Spleen (tissue), 11 donors: Measurements from ENCODE around the gene TRIM40. TPM values are rescaled to one million over a fixed set of nuclear protein-coding genes. Genes with fewer than 3 reads are reported as not detected.

ENCODE experiments used
- DNase-seq: peaks from one replicate; pipeline ENCODE4 v3.0.0-alpha.2; 2020
- H3K27ac ChIP-seq, 8 donors: fragments of 200-600 bp; sonication (generic) in 7 of 8; 1 replicate in 4 of 8; 2 replicates in 4 of 8; pipeline versions ENCODE4 v1.5.0 to v1.8.0; 2016 to 2021; ENCODE audit warnings: inconsistent platforms in 4 of 8, mild to moderate bottlenecking in 4 of 8, moderate library complexity in 1 of 8
- H3K27me3 ChIP-seq, 7 donors: fragments of 200-600 bp; sonication (generic) in 6 of 7; replicated peaks in 1 of 7; 1 replicate in 4 of 7; 2 replicates in 3 of 7; pipeline versions ENCODE4 v1.5.0 to v1.8.0; 2016 to 2021; ENCODE audit warnings: inconsistent platforms in 3 of 7, mild to moderate bottlenecking in 1 of 7
- H3K36me3 ChIP-seq, 6 donors: fragments of 200-600 bp; sonication (generic) in 5 of 6; 1 replicate in 4 of 6; 2 replicates in 2 of 6; pipeline versions ENCODE4 v1.5.0 to v1.8.0; 2016 to 2021; ENCODE audit warnings: inconsistent platforms in 2 of 6
- H3K4me1 ChIP-seq, 6 donors: fragments of 200-600 bp; sonication (generic) in 5 of 6; 1 replicate in 3 of 6; 2 replicates in 3 of 6; pipeline versions ENCODE4 v1.5.0 to v1.8.0; 2016 to 2021; ENCODE audit warnings: inconsistent platforms in 3 of 6
- H3K4me3 ChIP-seq, 8 donors: fragments of 200-600 bp; sonication (generic) in 7 of 8; 1 replicate in 4 of 8; 2 replicates in 4 of 8; pipeline versions ENCODE4 v1.5.0 to v1.8.0; 2016 to 2021; ENCODE audit warnings: inconsistent platforms in 4 of 8, mild to moderate bottlenecking in 4 of 8, moderate library complexity in 2 of 8
- H3K9me3 ChIP-seq, 8 donors: fragments of 200-600 bp; sonication (generic) in 7 of 8; 1 replicate in 4 of 8; 2 replicates in 4 of 8; pipeline versions ENCODE4 v1.5.0 to v1.8.0; 2016 to 2021; ENCODE audit warnings: inconsistent platforms in 4 of 8
- CTCF ChIP-seq, 11 experiments: fragments of 200-600 bp in 7 of 11; fragments of 450-650 bp in 4 of 11; sonication (generic) in 4 of 11; IDR thresholded peaks in 8 of 11; conservative IDR thresholded peaks in 3 of 11; 1 replicate in 7 of 11; 2 replicates in 4 of 11; pipeline versions ENCODE4 v1.4.0 to v1.8.0; 2016 to 2021; ENCODE audit warnings: antibody characterized with exemption in 11 of 11, inconsistent platforms in 4 of 11, mild to moderate bottlenecking in 1 of 11
- POLR2A ChIP-seq, 3 donors: fragments of 450-650 bp; IDR thresholded peaks; one replicate each; pipeline ENCODE4 v1.5.1; 2017; ENCODE audit warnings: antibody characterized with exemption in 3 of 3, mild to moderate bottlenecking in 1 of 3
- POLR2AphosphoS5 ChIP-seq, 3 donors: sonication (generic); formaldehyde crosslinking; IDR thresholded peaks; one replicate each; pipeline ENCODE4 v1.5.1; 2017; ENCODE audit warnings: antibody characterized with exemption in 3 of 3
- WGBS, 5 donors: extraction: QIAGEN DNeasy Blood & Tissue Kit in 3 of 5; methylation state at CpG; one replicate each; pipeline versions ENCODE4 v1.1.5 to v1.1.7; 2013 to 2018; 5-methylcytosine and 5-hydroxymethylcytosine counted together
- intact Hi-C: fragments of 100-400 bp; cut with DNase I; formaldehyde crosslinking; loops from one replicate; pipeline ENCODE4 v1.15.0; 2023; ENCODE audit warnings: low total_unique reads
- polyA plus RNA-seq, 3 donors: library from polyadenylated mRNA; stranded (reverse); fragments of 200-250 nt; gene quantifications; one replicate each; pipeline ENCODE4 v1.2.1, GENCODE V29; 2013
- total RNA-seq, 7 donors: library from RNA; depleted of rRNA in 3 of 7; stranded (reverse); fragments of >200 nt in 3 of 7; fragmentation: NEBNext Ultra II Directional in 4 of 7; extraction: Animal tissue kit (Norgen Biotek cat#: 25700) in 4 of 7; gene quantifications; one replicate each; pipeline versions ENCODE4 v1.1.0 to v1.2.1, GENCODE V29; 2016 to 2021
- donor health status: healthy with polysubstance abuse.
- donor health status: DM: no; HTN: no; CAD: no; lungs with moderate emphysema.
- donor health status: DM: no; HTN: no; CAD: no.
- donor health status: Bipolar disorder and iron deficiency.
- donor health status: healthy.
- donor health status: DM: no; HTN: no; CAD: no.
- donor health status: DM: yes; HTN: yes; CAD: no.

TRIM40 gene
- total and polyA plus RNA-seq, 10 donors, result 0.20 to 1.0 (median 0.29) TPM; not detected in 7

- WGBS, 5 donors, result 59 to 74% (median 66%) methylated on average over 6 of the region's 6 CpGs
- H3K27me3 ChIP-seq, result peaks cover 0 to 52% (median 4%) of the 10 kb centered on the region in 7 donors
- H3K4me1 ChIP-seq, result no peaks in the 10 kb centered on the region
- intact Hi-C loops, result no loop called here
- H3K4me3 ChIP-seq, result no peak overlapping the region
- H3K9me3 ChIP-seq, result no peaks in the 10 kb centered on the region
- no peak for DNase-seq
- TF ChIP-seq POLR2A (IDR thresholded peaks at IDR 0.05), result no peak
- no peak for TF ChIP-seq POLR2AphosphoS5 (IDR thresholded peaks at IDR 0.05)
- no peak overlapping the region for H3K27ac ChIP-seq
- H3K36me3 ChIP-seq, result no peaks in the 10 kb centered on the region
Measured at GRCh38 chr6:30144811-30145210, 8.9 kb downstream of the TRIM40 start.

- no peak overlapping the region for H3K27ac ChIP-seq
- intact Hi-C loops, result no loop called here
- H3K36me3 ChIP-seq, result no peaks in the 10 kb centered on the region
- H3K4me1 ChIP-seq, result no peaks in the 10 kb centered on the region
- 67 to 76% (median 69%) methylated on average over 7 of the region's 7 CpGs for WGBS, 5 donors
- DNase-seq, result no peak
- no peak overlapping the region for H3K4me3 ChIP-seq
- no peaks in the 10 kb centered on the region for H3K9me3 ChIP-seq
- H3K27me3 ChIP-seq, result peaks cover 0 to 50% (median 4%) of the 10 kb centered on the region in 7 donors
- no peak for TF ChIP-seq POLR2A (IDR thresholded peaks at IDR 0.05)
- no peak for TF ChIP-seq CTCF (IDR thresholded peaks at IDR 0.05 in 8 of 11, conservative IDR thresholded peaks at IDR 0.05 in 3 of 11)
- no peak for TF ChIP-seq POLR2AphosphoS5 (IDR thresholded peaks at IDR 0.05)
Measured at GRCh38 chr6:30145818-30146217, 9.9 kb downstream of the TRIM40 start.

- Histone ChIP-seq H3K4me1 (peaks cover 0 to 9% (median 0%) of the 10 kb centered on the region in 6 donors), H3K9me3 (no peaks in the 10 kb centered on the region), H3K27me3 (peaks cover 0 to 43% (median 4%) of the 10 kb centered on the region in 7 donors), H3K36me3 (no peaks in the 10 kb centered on the region), H3K4me3 (no peak overlapping the region), H3K27ac (no peak overlapping the region)
- intact Hi-C loops, result no loop called here
- WGBS, 5 donors, result 72 to 92% (median 90%) methylated on average over 2 to 3 of the region's 3 CpGs
- TF ChIP-seq CTCF (IDR thresholded peaks at IDR 0.05 in 8 of 11, conservative IDR thresholded peaks at IDR 0.05 in 3 of 11), result no peak
- TF ChIP-seq POLR2AphosphoS5 (IDR thresholded peaks at IDR 0.05), result no peak
- TF ChIP-seq POLR2A (IDR thresholded peaks at IDR 0.05), result no peak
- no peak for DNase-seq
Measured at GRCh38 chr6:30147096-30147495, 11.2 kb downstream of the TRIM40 start.

- WGBS, 5 donors, result 59 to 82% (median 73%) methylated on average over 3 of the region's 3 CpGs
Measured at GRCh38 chr6:30149234-30149633, 13.3 kb downstream of the TRIM40 start.

More at GRCh38 chr6:30149234-30149633, 13.3 kb downstream of the TRIM40 start:
- no peak overlapping the region for H3K27ac ChIP-seq
- peaks cover 0 to 10% (median 0%) of the 10 kb centered on the region in 6 donors for H3K4me1 ChIP-seq
- TF ChIP-seq CTCF (IDR thresholded peaks at IDR 0.05 in 8 of 11, conservative IDR thresholded peaks at IDR 0.05 in 3 of 11), result no peak
- H3K9me3 ChIP-seq, result no peaks in the 10 kb centered on the region
- H3K36me3 ChIP-seq, result no peaks in the 10 kb centered on the region
- intact Hi-C loops, result no loop called here
- H3K4me3 ChIP-seq, result no peak overlapping the region
- H3K27me3 ChIP-seq, result peaks cover 0 to 35% (median 4%) of the 10 kb centered on the region in 7 donors
- no peak for DNase-seq
